GM19193 (cell line): ENCODE measurements around the gene COL2A1.

Experiments used
- POLR2A ChIP-seq: IDR thresholded peaks from 4 replicates; pipeline ENCODE4 v1.6.1; 2011; ENCODE audit not compliant: insufficient read depth, insufficient read length; ENCODE audit errors: extremely low read depth

The COL2A1 gene

DNA sequence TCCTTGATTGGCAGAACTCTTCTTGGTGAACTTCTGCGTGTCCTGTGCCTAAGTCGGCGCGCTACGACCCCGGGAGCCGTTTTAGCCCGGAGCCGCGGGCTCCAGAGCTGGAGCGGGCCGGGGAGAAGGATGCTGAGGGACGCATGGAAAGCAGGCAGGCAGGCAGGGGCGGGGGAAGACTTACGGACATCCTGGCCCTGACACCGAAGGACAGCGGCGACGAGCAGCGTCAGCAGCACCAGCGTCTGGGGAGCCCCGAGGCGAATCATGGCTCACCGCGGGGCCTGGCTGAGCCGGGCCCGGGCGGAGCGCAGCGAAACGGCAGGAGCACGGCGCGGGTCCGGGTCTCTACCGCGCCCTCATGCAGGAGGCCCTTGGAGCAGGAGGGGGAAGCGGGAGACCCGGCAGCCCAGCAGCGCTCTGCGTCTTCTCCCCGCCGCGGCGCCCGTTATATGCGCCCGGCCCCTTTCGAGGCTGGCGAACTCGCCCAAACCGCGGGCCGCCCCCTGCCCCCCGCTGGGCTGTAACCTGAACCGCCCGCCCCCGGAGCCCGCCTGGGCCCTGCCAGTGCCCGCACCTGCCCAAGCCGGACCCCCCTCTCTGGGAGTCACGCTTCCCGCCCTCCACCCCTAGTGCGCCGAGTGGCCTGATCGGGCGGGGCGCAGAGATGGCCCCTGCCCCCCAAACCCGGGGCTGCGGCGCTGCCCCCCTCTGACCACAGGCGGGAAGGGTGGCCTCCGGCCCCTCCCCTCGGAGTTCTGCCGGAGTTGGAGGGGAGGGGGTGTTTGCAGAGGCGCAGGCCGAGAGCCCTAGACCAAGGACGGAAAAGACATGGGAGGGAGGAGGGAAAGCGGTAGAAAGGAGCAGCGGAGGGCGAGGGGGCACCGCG lies at the start of gene COL2A1:
Gene COL2A1 (minus strand): TSS at position 424 of the 889 bp plus-strand sequence. CDS start 155 bp downstream, at position 269.
- no peak for TF ChIP-seq POLR2A

GRCh38 chr12:48053883-48054282 lies 49.6 kb upstream of the COL2A1 start:
- TF ChIP-seq POLR2A, result no peak

DNA sequence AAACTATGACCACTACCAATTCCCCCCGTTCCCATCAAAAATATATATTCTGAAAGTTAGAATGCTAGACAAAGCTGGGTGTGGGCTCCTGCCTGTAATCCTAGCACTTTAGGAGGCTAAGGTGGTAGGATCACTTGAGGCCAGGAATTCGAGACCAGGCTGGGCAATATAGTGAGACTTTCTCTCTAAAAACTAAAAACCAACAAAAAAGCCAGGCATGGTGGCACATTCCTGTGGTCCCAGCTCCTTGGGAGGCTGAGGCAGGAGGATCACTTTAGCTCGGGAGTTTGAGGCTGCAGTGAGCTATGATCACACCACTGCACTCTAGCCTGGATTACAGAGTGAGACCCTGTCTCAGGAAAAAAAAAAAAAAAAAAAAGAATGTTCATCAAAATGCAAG lies 48.8 kb upstream of the COL2A1 start:
- TF ChIP-seq POLR2A, result no peak

DNA sequence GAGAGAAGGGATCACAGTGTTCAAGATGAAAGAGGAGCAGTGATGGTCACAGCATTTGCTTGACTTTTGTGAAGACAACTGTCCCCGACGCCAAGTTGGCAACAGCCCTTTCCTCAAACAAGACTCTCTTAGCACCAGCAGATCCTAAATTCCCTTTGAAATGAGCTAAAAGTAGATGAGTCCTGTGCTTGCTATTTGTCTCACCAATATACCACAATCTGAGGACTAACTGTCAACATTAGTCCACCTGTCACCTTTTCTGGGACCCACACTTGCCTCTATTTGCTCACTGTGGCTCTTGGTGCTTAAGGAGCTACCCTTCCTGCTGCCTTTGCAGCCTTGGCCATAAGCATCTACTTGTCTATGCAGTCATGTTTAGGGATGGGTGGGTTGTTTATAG lies 47.4 kb upstream of the COL2A1 start:
- no peak for TF ChIP-seq POLR2A

GRCh38 chr12:48050174-48050573 lies 45.9 kb upstream of the COL2A1 start:
- TF ChIP-seq POLR2A, result no peak

GRCh38 chr12:48045965-48046518 lies 41.8 kb upstream of the COL2A1 start:
- TF ChIP-seq POLR2A, result no peak

DNA sequence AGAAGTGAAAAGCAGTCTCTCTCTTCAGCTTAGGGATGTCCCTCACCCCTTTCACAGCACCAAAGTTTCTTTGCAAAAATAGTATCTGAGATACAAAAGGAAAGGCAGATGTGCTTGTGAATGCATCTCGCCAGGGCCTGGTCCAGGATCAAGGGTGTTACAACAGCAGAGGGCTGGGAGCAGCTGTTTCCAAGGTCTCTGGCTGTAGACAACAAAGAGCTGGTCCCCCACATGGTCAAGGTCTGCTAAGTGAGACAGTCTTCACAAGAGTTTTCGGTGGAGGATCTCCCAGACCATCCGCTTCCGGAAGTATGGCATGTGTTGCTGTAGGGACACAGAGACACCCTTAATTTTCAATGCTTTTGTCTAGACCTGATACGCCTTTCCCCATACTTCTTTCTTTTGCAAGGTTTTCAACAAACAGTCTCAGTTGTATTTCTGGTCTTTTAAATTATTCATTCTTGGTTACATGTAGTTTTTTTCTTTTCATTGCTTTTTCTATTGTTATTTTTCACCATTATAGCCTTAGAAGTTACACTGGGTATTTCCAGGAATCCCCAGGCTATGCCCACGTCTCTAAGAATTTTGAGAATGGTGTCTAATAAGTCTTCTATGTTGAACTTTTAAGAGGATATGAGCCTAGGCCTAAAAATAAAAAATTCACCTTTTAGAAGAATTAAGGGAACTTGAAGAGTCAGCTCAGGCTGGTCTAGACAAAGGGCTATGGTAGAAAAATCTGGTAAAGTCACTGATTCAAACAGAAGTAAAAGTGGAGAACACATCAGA lies 41.0 kb upstream of the COL2A1 start:
- no peak for TF ChIP-seq POLR2A

DNA sequence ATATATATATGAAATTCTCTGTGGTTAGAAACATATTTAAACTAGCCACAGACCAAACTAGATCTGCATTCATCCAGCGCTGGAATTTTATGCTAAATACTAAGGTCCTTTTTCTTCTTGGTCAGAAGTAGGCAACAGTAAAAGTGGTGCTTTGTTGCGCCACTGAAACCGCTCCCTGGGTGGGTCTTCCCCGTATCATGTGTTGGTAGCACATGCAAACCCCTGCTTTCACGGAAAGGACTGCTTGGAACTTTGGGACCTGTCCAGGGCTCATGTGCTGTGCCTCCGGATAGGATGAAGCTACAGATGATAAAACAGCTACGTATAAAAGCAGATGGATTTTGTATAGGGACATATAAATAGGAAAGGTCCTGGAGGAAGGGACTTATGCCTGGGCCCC lies 40.1 kb upstream of the COL2A1 start:
- TF ChIP-seq POLR2A, result no peak

DNA sequence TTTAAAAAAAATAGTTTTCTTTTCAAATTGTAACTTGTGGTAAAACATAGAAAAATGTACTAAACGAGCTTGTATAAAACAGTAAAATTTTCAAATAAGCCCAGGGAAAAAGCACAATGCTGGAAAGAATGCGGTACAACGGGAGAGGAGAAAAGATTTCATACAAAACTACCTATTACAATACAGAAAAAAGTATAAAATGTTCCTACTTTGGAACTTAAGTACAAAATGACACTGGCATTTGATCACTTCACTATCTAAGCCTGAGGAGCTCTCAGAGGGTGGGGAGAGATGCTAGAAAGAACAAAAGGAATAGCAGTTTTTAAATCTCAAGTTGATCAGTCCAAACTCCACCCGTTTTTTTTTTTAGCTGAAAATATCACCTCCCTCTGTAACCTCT lies 39.5 kb upstream of the COL2A1 start:
- TF ChIP-seq POLR2A, result no peak

GRCh38 chr12:48041591-48042423 lies 37.5 kb upstream of the COL2A1 start:
- no peak for TF ChIP-seq POLR2A

DNA sequence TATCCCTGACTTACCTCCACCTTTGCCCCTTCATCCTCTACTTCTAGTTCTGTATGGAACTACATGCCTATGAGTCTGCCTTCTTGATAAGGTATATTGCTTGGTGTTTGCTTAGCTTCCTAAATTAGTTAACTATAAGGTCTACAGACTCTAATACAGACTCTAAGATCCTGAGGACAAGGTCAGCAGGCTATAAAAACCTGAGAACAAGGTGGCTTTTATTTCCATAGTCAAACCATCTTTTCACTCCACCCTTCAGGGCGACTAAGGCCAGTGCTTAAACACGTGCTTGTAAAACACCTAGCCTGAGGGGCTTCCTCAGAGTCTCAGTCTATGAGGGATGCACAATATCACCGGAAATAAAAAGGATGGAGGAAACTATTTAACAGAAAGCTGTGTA lies 36.1 kb upstream of the COL2A1 start:
- no peak for TF ChIP-seq POLR2A

- TF ChIP-seq POLR2A, result no peak
Measured at GRCh38 chr12:48039151-48039550, 34.9 kb upstream of the COL2A1 start.

- no peak for TF ChIP-seq POLR2A
Measured at GRCh38 chr12:48038085-48038484, 33.8 kb upstream of the COL2A1 start.

DNA sequence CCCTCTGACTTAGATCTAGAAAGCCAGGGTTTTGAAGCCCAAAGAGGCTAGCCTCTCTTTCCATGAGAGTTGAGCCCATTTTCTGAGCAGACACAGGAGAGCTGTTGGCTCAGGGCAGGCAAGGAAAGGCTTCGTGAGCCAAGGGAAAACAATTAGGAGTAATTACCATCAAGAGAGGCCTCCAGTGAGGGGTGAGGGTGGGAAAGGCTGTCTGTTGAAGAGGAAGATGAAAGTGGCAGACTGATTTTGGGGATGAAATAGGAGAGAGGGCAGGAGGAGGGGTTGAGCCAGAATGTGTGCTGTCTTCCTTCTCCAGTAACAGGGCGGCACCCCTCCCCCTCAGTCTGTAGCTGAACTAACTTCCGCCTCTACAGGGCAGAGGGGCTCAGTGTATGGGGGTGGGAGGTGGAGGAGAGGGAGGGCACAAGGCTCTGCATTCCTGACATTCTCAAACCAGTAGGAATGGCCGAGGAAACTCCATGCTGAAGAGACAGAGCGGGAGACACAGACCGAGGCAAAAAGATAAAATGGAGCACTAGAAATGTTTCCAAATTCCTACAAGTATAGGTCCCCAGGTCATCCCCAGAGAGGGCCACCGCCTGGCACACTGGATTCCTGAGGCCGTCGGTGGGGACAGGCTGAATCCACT lies 33.1 kb upstream of the COL2A1 start:
- no peak for TF ChIP-seq POLR2A
